ENCODE measurements around the gene LRRC8E.
"Not testable (repeated sequence)": the region's sequence is repeated elsewhere in the genome, so short reads cannot be mapped to it uniquely, and the experiment has no call there.

Gene LRRC8E

GRCh38 chr19:7910321-7911161 lies 22.2 kb downstream of the LRRC8E start:
- no peak for DNase-seq

- no peak for DNase-seq
Measured at GRCh38 chr19:7911508-7912143, 23.3 kb downstream of the LRRC8E start.

GRCh38 chr19:7912144-7912696 lies 23.9 kb downstream of the LRRC8E start:
- DNase-seq, result no peak

GRCh38 chr19:7912697-7913564 lies 24.6 kb downstream of the LRRC8E start:
- no peak for DNase-seq

- no peak for DNase-seq
Measured at GRCh38 chr19:7913652-7914051, 25.3 kb downstream of the LRRC8E start.

- no peak for DNase-seq
Measured at GRCh38 chr19:7914099-7914498, 25.8 kb downstream of the LRRC8E start.

- DNase-seq, result no peak
Measured at GRCh38 chr19:7914598-7915045, 26.3 kb downstream of the LRRC8E start, which contains the start of gene TGFBR3L. Gene TGFBR3L, plus strand, starts transcription at chr19:7914830.

- DNase-seq, result no peak
Measured at GRCh38 chr19:7915250-7916102, 27.2 kb downstream of the LRRC8E start.

GRCh38 chr19:7916103-7916954 lies 28.0 kb downstream of the LRRC8E start:
- DNase-seq, result peak; percentile 51

- DNase-seq, result peak; percentile 36
Measured at GRCh38 chr19:7916955-7917266, 28.6 kb downstream of the LRRC8E start.

GRCh38 chr19:7917267-7918061 lies 29.2 kb downstream of the LRRC8E start:
- DNase-seq, result peak; percentile 49

- not testable (repeated sequence) for DNase-seq
Measured at GRCh38 chr19:7918062-7918614, 29.8 kb downstream of the LRRC8E start.

- DNase-seq, result no peak
Measured at GRCh38 chr19:7918615-7919421, 30.5 kb downstream of the LRRC8E start.

- DNase-seq, result peak; percentile 93
Measured at GRCh38 chr19:7919610-7920518, 31.6 kb downstream of the LRRC8E start, which contains the start of gene SNAPC2. Gene SNAPC2, plus strand, starts transcription at chr19:7920338. Its CDS starts 29 bp downstream, at chr19:7920367.

GRCh38 chr19:7920519-7921301 lies 32.4 kb downstream of the LRRC8E start:
- peak; percentile 96 for DNase-seq

GRCh38 chr19:7921302-7921966 lies 33.1 kb downstream of the LRRC8E start:
- DNase-seq, result no peak
